ENCODE measurements around the gene MAPK13.

DNA sequence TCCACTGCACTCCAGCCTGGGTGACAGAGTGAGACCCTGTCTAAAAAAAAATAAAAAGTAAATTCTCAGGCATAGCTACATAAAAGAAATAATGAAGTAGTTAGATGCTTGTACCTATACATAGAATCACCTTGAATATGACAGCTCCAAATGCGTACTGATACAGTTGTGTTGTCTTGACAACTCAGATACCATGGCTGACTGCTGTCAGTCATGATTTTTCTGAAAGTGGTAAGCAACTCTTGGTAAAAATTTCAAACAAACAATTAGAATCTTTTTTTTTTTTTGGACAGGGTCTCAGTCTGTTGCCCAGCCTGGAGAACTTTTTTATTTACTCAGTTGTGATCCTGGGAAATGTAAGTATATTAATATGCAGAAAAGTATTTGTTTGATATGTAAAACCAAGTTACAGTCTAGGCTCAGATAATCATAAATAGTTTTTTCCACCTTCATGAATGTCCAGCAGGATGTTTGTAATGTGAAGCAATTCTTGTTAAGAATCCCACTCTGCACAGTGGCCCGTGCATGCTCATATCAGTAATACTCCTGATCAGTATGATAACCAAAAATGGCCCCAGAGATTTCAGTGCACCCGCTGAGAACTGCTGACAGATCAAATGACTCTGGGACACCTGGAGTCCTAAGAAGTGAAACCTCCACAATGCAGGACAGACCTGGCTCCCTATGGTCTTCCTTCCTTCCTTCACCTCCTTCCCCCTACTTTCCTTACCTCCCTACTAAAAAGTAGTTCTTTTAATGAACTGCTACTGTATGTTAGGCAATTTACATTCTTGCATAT is 14.0 kb upstream of the MAPK13 start:
- TF ChIP-seq ZFP30 (CRISPR knock-in tag; IDR thresholded peaks at IDR 0.05) (no peak), TCF4 (CRISPR knock-in tag; IDR thresholded peaks at IDR 0.05; ENCODE audit: borderline replicate concordance) (no peak), ZNF70 (CRISPR knock-in tag; IDR thresholded peaks at IDR 0.05) (no peak), ZNF8 (CRISPR knock-in tag; IDR thresholded peaks at IDR 0.05) (no peak), ZFP3 (CRISPR knock-in tag; IDR thresholded peaks at IDR 0.05) (no peak), RARB (CRISPR knock-in tag; IDR thresholded peaks at IDR 0.05) (no peak), ARNTL (CRISPR knock-in tag; IDR thresholded peaks at IDR 0.05; ENCODE audit: borderline replicate concordance, low read depth) (no peak)
- TF ChIP-seq, protein P1, sequence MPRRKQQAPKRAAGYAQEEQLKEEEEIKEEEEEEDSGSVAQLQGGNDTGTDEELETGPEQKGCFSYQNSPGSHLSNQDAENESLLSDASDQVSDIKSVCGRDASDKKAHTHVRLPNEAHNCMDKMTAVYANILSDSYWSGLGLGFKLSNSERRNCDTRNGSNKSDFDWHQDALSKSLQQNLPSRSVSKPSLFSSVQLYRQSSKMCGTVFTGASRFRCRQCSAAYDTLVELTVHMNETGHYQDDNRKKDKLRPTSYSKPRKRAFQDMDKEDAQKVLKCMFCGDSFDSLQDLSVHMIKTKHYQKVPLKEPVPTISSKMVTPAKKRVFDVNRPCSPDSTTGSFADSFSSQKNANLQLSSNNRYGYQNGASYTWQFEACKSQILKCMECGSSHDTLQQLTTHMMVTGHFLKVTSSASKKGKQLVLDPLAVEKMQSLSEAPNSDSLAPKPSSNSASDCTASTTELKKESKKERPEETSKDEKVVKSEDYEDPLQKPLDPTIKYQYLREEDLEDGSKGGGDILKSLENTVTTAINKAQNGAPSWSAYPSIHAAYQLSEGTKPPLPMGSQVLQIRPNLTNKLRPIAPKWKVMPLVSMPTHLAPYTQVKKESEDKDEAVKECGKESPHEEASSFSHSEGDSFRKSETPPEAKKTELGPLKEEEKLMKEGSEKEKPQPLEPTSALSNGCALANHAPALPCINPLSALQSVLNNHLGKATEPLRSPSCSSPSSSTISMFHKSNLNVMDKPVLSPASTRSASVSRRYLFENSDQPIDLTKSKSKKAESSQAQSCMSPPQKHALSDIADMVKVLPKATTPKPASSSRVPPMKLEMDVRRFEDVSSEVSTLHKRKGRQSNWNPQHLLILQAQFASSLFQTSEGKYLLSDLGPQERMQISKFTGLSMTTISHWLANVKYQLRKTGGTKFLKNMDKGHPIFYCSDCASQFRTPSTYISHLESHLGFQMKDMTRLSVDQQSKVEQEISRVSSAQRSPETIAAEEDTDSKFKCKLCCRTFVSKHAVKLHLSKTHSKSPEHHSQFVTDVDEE (CRISPR knock-in tag; IDR thresholded peaks at IDR 0.05), result no peak
- TF ChIP-seq, protein P2, sequence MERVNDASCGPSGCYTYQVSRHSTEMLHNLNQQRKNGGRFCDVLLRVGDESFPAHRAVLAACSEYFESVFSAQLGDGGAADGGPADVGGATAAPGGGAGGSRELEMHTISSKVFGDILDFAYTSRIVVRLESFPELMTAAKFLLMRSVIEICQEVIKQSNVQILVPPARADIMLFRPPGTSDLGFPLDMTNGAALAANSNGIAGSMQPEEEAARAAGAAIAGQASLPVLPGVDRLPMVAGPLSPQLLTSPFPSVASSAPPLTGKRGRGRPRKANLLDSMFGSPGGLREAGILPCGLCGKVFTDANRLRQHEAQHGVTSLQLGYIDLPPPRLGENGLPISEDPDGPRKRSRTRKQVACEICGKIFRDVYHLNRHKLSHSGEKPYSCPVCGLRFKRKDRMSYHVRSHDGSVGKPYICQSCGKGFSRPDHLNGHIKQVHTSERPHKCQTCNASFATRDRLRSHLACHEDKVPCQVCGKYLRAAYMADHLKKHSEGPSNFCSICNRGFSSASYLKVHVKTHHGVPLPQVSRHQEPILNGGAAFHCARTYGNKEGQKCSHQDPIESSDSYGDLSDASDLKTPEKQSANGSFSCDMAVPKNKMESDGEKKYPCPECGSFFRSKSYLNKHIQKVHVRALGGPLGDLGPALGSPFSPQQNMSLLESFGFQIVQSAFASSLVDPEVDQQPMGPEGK (CRISPR knock-in tag; IDR thresholded peaks at IDR 0.05; ENCODE audit: borderline replicate concordance), result no peak

All from SK-N-SH treated with all-trans-retinoic acid at 6 μM for 48 hours (cell line).